ENCODE results near the gene CFAP54.

The CFAP54 gene

GRCh38 chr12:96617178-96617577 lies 127.8 kb downstream of the CFAP54 start:
- H4K8ac ChIP-seq (ENCODE audit: low read depth, low read length), result no peak overlapping the region
- no peak overlapping the region for H2BK5ac ChIP-seq (ENCODE audit: low read length)
- H3K18ac ChIP-seq (ENCODE audit: low read length), result no peak overlapping the region
- no CpG with 5 or more reads among the region's 2 CpGs for WGBS (ENCODE audit: extremely low coverage, insufficient coverage, low lambda C conversion rate)
- no peaks in the 10 kb centered on the region for H3K79me2 ChIP-seq (ENCODE audit: control insufficient read depth, insufficient read depth, low read length)
- DNase-seq, result peak; percentile 19
- no peaks in the 10 kb centered on the region for H3K79me1 ChIP-seq (ENCODE audit: low read length)
- no peak overlapping the region for H3K4me3 ChIP-seq (ENCODE audit: low read length)
- H3K36me3 ChIP-seq (ENCODE audit: control insufficient read depth, insufficient read depth, low read length), result no peaks in the 10 kb centered on the region
- H2BK15ac ChIP-seq (replicated peaks; ENCODE audit: low read depth), result no peak overlapping the region
- no peaks in the 10 kb centered on the region for H3K4me1 ChIP-seq (ENCODE audit: control insufficient read depth, low read depth, low read length)
- H3K27ac ChIP-seq (ENCODE audit: low read depth, low read length), result no peak overlapping the region
- H3K23ac ChIP-seq (ENCODE audit: low read length), result no peak overlapping the region
- no peak overlapping the region for H3K56ac ChIP-seq (ENCODE audit: low read length)
- H2BK120ac ChIP-seq (ENCODE audit: low read depth, low read length), result no peak overlapping the region
- no peak overlapping the region for H3K4ac ChIP-seq (ENCODE audit: low read depth, low read length)
- no peaks in the 10 kb centered on the region for H3K27me3 ChIP-seq (ENCODE audit: insufficient read depth, low read length, poor library complexity)
- H4K5ac ChIP-seq (ENCODE audit: low read length), result no peak overlapping the region
- no peak overlapping the region for H2AK5ac ChIP-seq (ENCODE audit: low read length)
- H3K4me2 ChIP-seq (ENCODE audit: low read length), result no peak overlapping the region
- H3K9ac ChIP-seq (ENCODE audit: low read length), result no peak overlapping the region

GRCh38 chr12:96623155-96623554 lies 133.8 kb downstream of the CFAP54 start:
- Histone ChIP-seq H3K4me2 (ENCODE audit: low read length) (no peak overlapping the region), H2BK120ac (ENCODE audit: low read depth, low read length) (no peak overlapping the region), H3K4me1 (ENCODE audit: control insufficient read depth, low read depth, low read length) (no peaks in the 10 kb centered on the region), H3K18ac (ENCODE audit: low read length) (no peak overlapping the region), H3K27ac (ENCODE audit: low read depth, low read length) (no peak overlapping the region), H3K4ac (ENCODE audit: low read depth, low read length) (no peak overlapping the region), H3K23ac (ENCODE audit: low read length) (no peak overlapping the region), H3K4me3 (ENCODE audit: low read length) (no peak overlapping the region), H3K36me3 (ENCODE audit: control insufficient read depth, insufficient read depth, low read length) (no peaks in the 10 kb centered on the region), H3K79me2 (ENCODE audit: control insufficient read depth, insufficient read depth, low read length) (no peaks in the 10 kb centered on the region), H2BK5ac (ENCODE audit: low read length) (no peak overlapping the region), H2AK5ac (ENCODE audit: low read length) (no peak overlapping the region), H4K5ac (ENCODE audit: low read length) (no peak overlapping the region), H3K27me3 (ENCODE audit: insufficient read depth, low read length, poor library complexity) (no peaks in the 10 kb centered on the region), H3K56ac (ENCODE audit: low read length) (no peak overlapping the region), H4K8ac (ENCODE audit: low read depth, low read length) (no peak overlapping the region), H2BK15ac (replicated peaks; ENCODE audit: low read depth) (no peak overlapping the region), H3K9ac (ENCODE audit: low read length) (no peak overlapping the region), H3K79me1 (ENCODE audit: low read length) (no peaks in the 10 kb centered on the region)
- DNase-seq, result no peak

- no peak overlapping the region for H3K18ac ChIP-seq (ENCODE audit: low read length)
- no peak overlapping the region for H3K27ac ChIP-seq (ENCODE audit: low read depth, low read length)
- no peak overlapping the region for H2BK5ac ChIP-seq (ENCODE audit: low read length)
- H4K8ac ChIP-seq (ENCODE audit: low read depth, low read length), result no peak overlapping the region
- WGBS (ENCODE audit: extremely low coverage, insufficient coverage, low lambda C conversion rate), result no CpG with 5 or more reads among the region's 4 CpGs
- no peak for DNase-seq
- H3K79me2 ChIP-seq (ENCODE audit: control insufficient read depth, insufficient read depth, low read length), result no peaks in the 10 kb centered on the region
- no peak overlapping the region for H3K56ac ChIP-seq (ENCODE audit: low read length)
- H3K4me1 ChIP-seq (ENCODE audit: control insufficient read depth, low read depth, low read length), result no peaks in the 10 kb centered on the region
- H3K4me3 ChIP-seq (ENCODE audit: low read length), result no peak overlapping the region
- H3K27me3 ChIP-seq (ENCODE audit: insufficient read depth, low read length, poor library complexity), result no peaks in the 10 kb centered on the region
- H3K4me2 ChIP-seq (ENCODE audit: low read length), result no peak overlapping the region
- no peak overlapping the region for H2AK5ac ChIP-seq (ENCODE audit: low read length)
- H2BK120ac ChIP-seq (ENCODE audit: low read depth, low read length), result no peak overlapping the region
- H3K79me1 ChIP-seq (ENCODE audit: low read length), result no peaks in the 10 kb centered on the region
- H3K9ac ChIP-seq (ENCODE audit: low read length), result no peak overlapping the region
- H3K4ac ChIP-seq (ENCODE audit: low read depth, low read length), result no peak overlapping the region
- H2BK15ac ChIP-seq (replicated peaks; ENCODE audit: low read depth), result no peak overlapping the region
- no peak overlapping the region for H4K5ac ChIP-seq (ENCODE audit: low read length)
- H3K23ac ChIP-seq (ENCODE audit: low read length), result no peak overlapping the region
- no peaks in the 10 kb centered on the region for H3K36me3 ChIP-seq (ENCODE audit: control insufficient read depth, insufficient read depth, low read length)
Observed at GRCh38 chr12:96623656-96624217, 134.4 kb downstream of the CFAP54 start.

GRCh38 chr12:96635844-96636243 lies 146.5 kb downstream of the CFAP54 start:
- Histone ChIP-seq H2BK15ac (replicated peaks; ENCODE audit: low read depth) (no peak overlapping the region), H3K23ac (ENCODE audit: low read length) (no peak overlapping the region), H3K27ac (ENCODE audit: low read depth, low read length) (no peak overlapping the region), H3K27me3 (ENCODE audit: insufficient read depth, low read length, poor library complexity) (no peaks in the 10 kb centered on the region), H3K56ac (ENCODE audit: low read length) (no peak overlapping the region), H2AK5ac (ENCODE audit: low read length) (no peak overlapping the region), H3K79me2 (ENCODE audit: control insufficient read depth, insufficient read depth, low read length) (no peaks in the 10 kb centered on the region), H3K36me3 (ENCODE audit: control insufficient read depth, insufficient read depth, low read length) (no peaks in the 10 kb centered on the region), H3K4me3 (ENCODE audit: low read length) (no peak overlapping the region), H3K4ac (ENCODE audit: low read depth, low read length) (no peak overlapping the region), H4K8ac (ENCODE audit: low read depth, low read length) (no peak overlapping the region), H3K9ac (ENCODE audit: low read length) (no peak overlapping the region), H2BK120ac (ENCODE audit: low read depth, low read length) (no peak overlapping the region), H2BK5ac (ENCODE audit: low read length) (no peak overlapping the region), H4K5ac (ENCODE audit: low read length) (no peak overlapping the region), H3K4me2 (ENCODE audit: low read length) (no peak overlapping the region), H3K18ac (ENCODE audit: low read length) (no peak overlapping the region), H3K79me1 (ENCODE audit: low read length) (no peaks in the 10 kb centered on the region), H3K4me1 (ENCODE audit: control insufficient read depth, low read depth, low read length) (no peaks in the 10 kb centered on the region)
- WGBS (ENCODE audit: extremely low coverage, insufficient coverage, low lambda C conversion rate), result no CpG with 5 or more reads among the region's 3 CpGs
- DNase-seq, result peak; percentile 77

GRCh38 chr12:96636895-96637294 lies 147.5 kb downstream of the CFAP54 start:
- Histone ChIP-seq H3K27ac (ENCODE audit: low read depth, low read length) (no peak overlapping the region), H2BK15ac (replicated peaks; ENCODE audit: low read depth) (no peak overlapping the region), H3K79me2 (ENCODE audit: control insufficient read depth, insufficient read depth, low read length) (no peaks in the 10 kb centered on the region), H3K4me2 (ENCODE audit: low read length) (no peak overlapping the region), H2BK5ac (ENCODE audit: low read length) (no peak overlapping the region), H4K5ac (ENCODE audit: low read length) (no peak overlapping the region), H4K8ac (ENCODE audit: low read depth, low read length) (no peak overlapping the region), H2AK5ac (ENCODE audit: low read length) (no peak overlapping the region), H2BK120ac (ENCODE audit: low read depth, low read length) (no peak overlapping the region), H3K27me3 (ENCODE audit: insufficient read depth, low read length, poor library complexity) (no peaks in the 10 kb centered on the region), H3K9ac (ENCODE audit: low read length) (no peak overlapping the region), H3K79me1 (ENCODE audit: low read length) (no peaks in the 10 kb centered on the region), H3K18ac (ENCODE audit: low read length) (no peak overlapping the region), H3K56ac (ENCODE audit: low read length) (no peak overlapping the region), H3K4me3 (ENCODE audit: low read length) (no peak overlapping the region), H3K4ac (ENCODE audit: low read depth, low read length) (no peak overlapping the region), H3K36me3 (ENCODE audit: control insufficient read depth, insufficient read depth, low read length) (no peaks in the 10 kb centered on the region), H3K23ac (ENCODE audit: low read length) (no peak overlapping the region), H3K4me1 (ENCODE audit: control insufficient read depth, low read depth, low read length) (no peaks in the 10 kb centered on the region)
- DNase-seq, result no peak
- WGBS (ENCODE audit: extremely low coverage, insufficient coverage, low lambda C conversion rate), result no CpG with 5 or more reads among the region's 5 CpGs

- Histone ChIP-seq H3K36me3 (ENCODE audit: control insufficient read depth, insufficient read depth, low read length) (no peaks in the 10 kb centered on the region), H2BK5ac (ENCODE audit: low read length) (no peak overlapping the region), H3K4me3 (ENCODE audit: low read length) (no peak overlapping the region), H2AK5ac (ENCODE audit: low read length) (no peak overlapping the region), H3K56ac (ENCODE audit: low read length) (no peak overlapping the region), H3K4me2 (ENCODE audit: low read length) (no peak overlapping the region), H3K27ac (ENCODE audit: low read depth, low read length) (no peak overlapping the region), H3K4ac (ENCODE audit: low read depth, low read length) (no peak overlapping the region), H4K5ac (ENCODE audit: low read length) (no peak overlapping the region), H3K18ac (ENCODE audit: low read length) (no peak overlapping the region), H3K79me2 (ENCODE audit: control insufficient read depth, insufficient read depth, low read length) (no peaks in the 10 kb centered on the region), H3K27me3 (ENCODE audit: insufficient read depth, low read length, poor library complexity) (no peaks in the 10 kb centered on the region), H2BK120ac (ENCODE audit: low read depth, low read length) (no peak overlapping the region), H3K9ac (ENCODE audit: low read length) (no peak overlapping the region), H4K8ac (ENCODE audit: low read depth, low read length) (no peak overlapping the region), H3K4me1 (ENCODE audit: control insufficient read depth, low read depth, low read length) (no peaks in the 10 kb centered on the region), H3K23ac (ENCODE audit: low read length) (no peak overlapping the region), H2BK15ac (replicated peaks; ENCODE audit: low read depth) (no peak overlapping the region), H3K79me1 (ENCODE audit: low read length) (no peaks in the 10 kb centered on the region)
- no peak for DNase-seq
- WGBS (ENCODE audit: extremely low coverage, insufficient coverage, low lambda C conversion rate), result no CpG with 5 or more reads among the region's 1 CpG
Observed at GRCh38 chr12:96648923-96649322, 159.5 kb downstream of the CFAP54 start.

Measured in mesendoderm (in vitro differentiated cells).